NCI-H526 treated with DMSO at 0.1 percent for 48 hours (cell line): Measurements from ENCODE around the gene TCTA.

Experiments
- DNase-seq: peaks from one replicate; lab custom pipeline; 2025; lab: John Stamatoyannopoulos, UW

TCTA gene

DNA sequence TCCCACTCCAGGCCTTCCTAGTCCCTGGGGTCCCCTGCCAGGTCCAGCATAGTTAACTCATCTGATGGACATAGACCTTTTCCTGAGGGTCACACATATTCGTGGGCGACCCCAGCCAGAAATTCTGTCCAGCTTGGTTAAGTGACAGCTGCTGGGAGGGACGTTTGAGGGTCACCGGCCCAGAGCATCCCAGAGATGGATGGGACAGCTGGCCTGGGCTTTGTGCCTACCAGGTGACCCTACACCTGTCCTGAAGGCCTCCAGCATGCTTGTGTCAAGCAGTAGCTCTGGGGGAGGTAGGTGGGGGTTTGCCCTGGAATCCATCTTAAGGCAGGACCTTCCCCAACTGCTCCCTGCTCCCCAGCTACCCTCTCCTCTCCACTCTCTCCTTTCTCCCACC, 48.7 kb downstream of the TCTA start:
- no peak for DNase-seq

- DNase-seq, result no peak
Observed at GRCh38 chr3:49461443-49462171, 49.4 kb downstream of the TCTA start.

GRCh38 chr3:49462222-49462621, 50.0 kb downstream of the TCTA start:
- DNase-seq, result no peak

DNA sequence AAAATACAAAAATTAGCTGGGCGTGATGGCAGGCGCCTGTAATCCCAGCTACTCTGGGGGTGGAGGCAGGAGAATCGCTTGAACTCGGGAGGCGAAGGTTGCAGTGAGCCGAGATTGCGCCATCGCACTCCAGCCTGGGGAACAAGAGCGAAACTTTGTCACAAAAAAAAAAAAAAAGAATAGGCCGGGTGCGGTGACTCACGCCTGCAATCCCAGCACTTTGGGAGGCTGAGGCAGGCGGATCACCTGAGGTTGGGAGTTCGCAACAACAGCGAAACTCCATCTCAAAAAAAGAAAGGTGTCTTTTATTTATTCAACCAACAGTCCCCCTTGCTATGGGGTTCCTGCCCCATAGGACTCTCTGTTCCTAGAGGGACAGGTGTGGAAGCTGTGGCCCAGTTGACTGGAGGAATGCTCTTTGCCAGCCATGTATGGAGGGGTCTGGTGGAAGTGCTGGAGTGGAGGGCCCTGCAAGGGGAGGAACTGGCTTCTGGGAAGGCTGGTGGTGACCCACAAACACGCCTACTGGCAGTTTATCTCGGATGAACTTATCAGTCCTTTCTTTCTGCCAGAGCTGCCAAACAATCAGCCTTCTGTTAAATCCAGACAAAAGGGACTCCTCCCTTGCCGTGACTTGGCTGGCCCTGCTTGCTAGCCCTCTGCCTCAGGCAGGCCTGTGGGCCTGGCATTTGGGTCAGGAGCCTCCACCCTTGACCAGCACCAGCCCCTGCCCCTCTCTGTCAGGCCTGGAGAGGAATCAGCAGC, 53.2 kb downstream of the TCTA start:
- DNase-seq, result no peak
